GM18907 (cell line): ENCODE data around the gene CEMP1.
A peak's percentile ranks its signal among the peaks of the same experiment; 100 is the strongest.
"Not testable (repeated sequence)": the region's sequence is repeated elsewhere in the genome, so short reads cannot be mapped to it uniquely, and the experiment has no call there.

ENCODE experiments used
- ATAC-seq: cut with Tn5 transposase; IDR thresholded peaks from one replicate; pipeline ENCODE4 v1.9.1; 2021; ENCODE audit warnings: mild to moderate bottlenecking, moderate library complexity; ENCODE audit not compliant: unreplicated experiment

Gene CEMP1, protein sequence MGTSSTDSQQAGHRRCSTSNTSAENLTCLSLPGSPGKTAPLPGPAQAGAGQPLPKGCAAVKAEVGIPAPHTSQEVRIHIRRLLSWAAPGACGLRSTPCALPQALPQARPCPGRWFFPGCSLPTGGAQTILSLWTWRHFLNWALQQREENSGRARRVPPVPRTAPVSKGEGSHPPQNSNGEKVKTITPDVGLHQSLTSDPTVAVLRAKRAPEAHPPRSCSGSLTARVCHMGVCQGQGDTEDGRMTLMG

GRCh38 chr16:2531371-2531695 is at the start of gene CEMP1:
TSS of gene CEMP1 (minus strand) at chr16:2531408. CDS start at chr16:2531073, 335 bp downstream.
- ATAC-seq, result no peak

DNA sequence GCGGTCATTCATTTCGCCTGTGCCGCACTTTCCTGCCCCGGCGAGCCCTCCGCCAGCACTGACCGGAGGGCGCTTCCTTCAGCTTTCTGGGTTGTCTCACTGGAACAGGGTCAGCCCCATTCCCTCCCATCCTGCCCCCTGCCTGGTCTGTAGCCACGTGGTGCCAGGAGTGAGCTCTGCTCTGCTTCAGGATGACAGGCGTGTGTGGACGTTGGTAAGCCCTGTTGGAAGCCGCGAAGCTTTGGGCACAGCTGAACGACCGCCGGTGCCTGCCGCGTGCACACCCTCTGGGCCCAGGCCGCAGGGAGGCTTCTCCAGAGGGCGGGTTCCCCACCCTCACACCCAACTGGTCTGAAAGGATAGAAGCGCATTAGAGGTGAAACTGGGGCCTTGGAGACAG is 49.6 kb upstream of the CEMP1 start:
- ATAC-seq, result not testable (repeated sequence)

DNA sequence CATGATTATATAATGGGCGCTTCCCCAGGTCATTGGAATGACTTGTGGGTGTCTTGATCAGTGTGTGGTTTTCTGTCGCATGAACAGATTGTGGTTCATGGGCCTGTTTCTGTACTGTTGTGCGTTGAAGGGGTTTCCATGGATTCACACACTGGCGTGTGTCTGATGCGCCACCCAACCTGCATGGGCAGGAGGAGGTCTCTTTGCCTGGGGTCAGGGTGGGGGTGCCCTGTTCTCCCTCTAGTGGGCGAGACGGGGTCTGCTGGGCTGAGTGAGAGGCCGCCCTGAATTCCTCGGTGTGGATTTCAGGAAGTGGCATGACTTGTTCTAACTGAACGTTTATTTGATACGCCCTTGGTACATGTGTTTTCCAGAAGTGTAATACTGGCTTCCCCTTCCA is 48.9 kb upstream of the CEMP1 start:
- ATAC-seq, result not testable (repeated sequence)

GRCh38 chr16:2578905-2579304 is 47.7 kb upstream of the CEMP1 start:
- ATAC-seq, result not testable (repeated sequence)

DNA sequence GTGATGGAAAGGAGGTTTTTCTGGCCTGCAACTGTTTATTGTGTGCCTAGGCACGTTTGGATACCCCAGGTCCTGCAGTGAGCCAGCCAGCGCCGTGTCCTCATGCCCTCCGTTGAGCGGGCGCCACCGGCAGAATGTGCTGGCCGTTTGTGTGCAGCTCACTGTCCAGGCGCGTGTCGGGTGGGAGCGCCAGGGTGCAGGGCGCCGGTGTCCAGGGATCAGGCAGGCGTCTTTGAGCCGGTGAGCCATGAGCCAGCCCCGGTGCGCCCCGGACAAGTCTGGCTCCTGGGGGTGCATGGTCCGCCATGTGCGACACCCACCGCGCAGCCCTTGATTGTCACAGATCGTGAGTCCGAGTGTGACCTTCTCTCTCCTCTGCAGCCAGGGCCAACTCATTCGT is 45.8 kb upstream of the CEMP1 start:
- not testable (repeated sequence) for ATAC-seq

DNA sequence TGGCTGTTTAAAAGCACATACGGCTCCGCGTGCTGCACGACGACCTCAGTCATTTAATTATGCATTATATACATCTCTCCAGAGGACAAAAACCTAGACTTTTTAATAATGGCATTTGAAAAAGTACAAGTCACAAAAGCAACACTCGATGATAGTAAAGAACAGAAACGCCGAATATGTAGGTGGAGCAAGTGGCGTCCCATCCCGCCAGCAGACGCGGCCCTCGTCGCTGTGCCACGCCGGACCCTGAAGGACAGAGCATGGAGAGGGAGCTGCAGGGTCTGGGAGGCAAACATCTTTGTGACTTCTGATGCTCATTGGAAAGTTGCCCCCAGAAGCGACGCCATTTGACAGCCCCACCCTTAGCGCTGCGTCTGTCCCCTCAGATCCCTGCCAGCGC is 44.6 kb upstream of the CEMP1 start:
- ATAC-seq, result not testable (repeated sequence)

DNA sequence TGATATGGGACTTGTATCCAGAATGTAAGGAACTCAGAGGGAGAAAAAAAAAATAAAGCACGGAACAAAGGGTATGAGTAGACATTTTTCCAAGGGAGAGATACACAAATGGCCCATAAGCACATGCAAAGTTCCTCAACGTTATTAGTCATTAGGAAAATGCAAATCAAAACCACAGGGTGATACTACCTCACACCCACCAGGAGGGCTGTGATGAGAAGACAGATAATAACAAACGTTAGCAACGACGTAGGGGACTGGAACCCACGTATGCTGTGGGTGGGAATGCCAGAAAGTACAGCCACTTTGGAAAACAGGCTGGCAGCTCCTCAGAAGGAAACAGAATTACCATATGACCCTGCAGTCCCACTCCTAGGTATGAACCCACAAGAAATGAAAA is 41.5 kb upstream of the CEMP1 start:
- ATAC-seq, result not testable (repeated sequence)

DNA sequence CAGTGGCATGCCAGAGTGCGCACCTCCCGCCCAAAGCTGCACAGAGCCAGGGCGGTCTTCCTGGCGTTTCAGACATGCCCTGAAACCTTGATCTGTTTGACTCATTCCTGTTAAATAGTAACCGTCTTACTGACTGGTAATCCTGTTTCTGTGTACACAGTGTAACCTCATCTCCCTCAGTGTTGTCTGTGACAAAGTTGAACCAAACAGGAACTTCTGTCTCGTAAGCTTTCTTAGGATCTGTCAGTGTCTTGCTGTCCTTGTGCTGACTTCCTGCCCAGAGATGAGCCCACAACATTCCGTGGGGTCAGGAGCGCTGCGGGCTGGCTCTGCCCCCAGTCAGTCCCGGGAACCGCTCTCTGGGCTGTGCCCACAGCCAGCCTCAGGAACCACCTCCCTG is 37.4 kb upstream of the CEMP1 start:
- ATAC-seq, result peak; percentile 66

GRCh38 chr16:2567506-2567905 is 36.3 kb upstream of the CEMP1 start:
- ATAC-seq, result not testable (repeated sequence)

DNA sequence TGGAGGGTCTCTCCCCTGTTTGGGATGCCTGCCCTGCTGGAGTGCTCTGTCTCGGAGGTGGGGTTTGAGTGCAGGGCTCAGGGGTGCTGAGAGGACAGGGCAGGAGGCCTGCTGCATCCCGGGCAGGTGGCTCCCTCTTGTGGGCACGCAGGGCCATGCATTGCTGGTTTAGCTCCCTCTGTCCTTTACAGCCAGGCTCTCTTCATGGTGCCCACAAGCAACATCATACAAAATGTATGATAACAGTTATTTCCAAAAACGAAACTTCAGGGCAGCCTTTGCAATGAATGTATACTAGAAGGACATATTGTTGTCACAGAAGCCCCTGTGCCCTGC is 29.6 kb upstream of the CEMP1 start:
- peak; percentile 48 for ATAC-seq

DNA sequence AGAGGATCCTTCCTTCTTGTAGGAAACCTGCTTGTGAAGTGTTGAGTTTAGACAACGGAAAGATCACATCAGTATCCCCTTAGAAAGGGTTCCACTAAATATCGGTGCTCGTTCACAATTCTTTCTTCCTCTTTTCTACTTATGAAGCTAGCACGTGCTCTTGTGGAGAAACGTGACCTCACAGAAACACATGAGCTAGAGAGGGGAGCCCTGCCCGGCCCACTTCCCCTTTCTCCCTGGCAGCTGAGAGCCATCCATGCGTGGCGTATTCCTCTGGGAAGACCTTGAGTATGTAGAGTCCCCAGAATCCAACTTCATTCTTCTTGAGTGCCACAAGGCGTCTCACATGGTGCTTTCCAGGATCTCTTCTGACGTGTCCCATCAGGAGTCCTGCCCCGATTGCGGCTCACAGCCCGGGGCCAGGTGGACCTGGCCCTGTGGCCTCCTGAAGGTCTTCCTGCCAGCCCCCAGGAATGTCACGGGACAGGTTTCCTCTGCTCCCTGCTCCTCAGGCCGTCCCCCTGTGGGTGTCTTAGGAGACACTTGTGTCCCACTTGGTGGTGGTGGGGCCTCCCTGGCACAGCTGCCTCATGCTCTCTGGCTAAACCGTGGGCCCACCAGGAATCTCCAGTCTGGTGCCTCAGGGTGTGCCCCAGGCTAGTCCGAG is 29.1 kb upstream of the CEMP1 start:
- ATAC-seq, result peak; percentile 58

DNA sequence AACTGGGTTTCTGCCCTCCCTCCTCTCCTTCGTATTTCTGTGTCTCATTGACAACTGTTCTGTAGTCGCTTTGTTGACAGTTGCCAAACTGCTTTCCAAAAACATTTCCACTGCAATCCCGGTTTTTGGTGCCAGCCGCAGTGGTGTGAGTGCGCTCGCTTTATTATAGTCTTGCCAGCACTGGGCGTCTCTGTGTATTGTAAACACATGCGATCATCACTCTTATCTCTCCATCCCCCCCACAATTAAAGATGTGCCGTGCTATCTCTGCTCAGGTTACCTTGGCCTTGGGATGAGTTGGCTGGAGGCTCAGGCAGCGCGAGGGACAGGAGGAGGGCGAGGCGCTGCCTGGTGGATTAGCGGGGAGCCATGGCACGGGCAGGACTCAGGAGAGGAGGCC is 25.9 kb upstream of the CEMP1 start:
- ATAC-seq, result not testable (repeated sequence)

- ATAC-seq, result not testable (repeated sequence)
Observed at GRCh38 chr16:2554709-2555425, 23.7 kb upstream of the CEMP1 start.

GRCh38 chr16:2551420-2551889 is 20.2 kb upstream of the CEMP1 start:
- not testable (repeated sequence) for ATAC-seq

DNA sequence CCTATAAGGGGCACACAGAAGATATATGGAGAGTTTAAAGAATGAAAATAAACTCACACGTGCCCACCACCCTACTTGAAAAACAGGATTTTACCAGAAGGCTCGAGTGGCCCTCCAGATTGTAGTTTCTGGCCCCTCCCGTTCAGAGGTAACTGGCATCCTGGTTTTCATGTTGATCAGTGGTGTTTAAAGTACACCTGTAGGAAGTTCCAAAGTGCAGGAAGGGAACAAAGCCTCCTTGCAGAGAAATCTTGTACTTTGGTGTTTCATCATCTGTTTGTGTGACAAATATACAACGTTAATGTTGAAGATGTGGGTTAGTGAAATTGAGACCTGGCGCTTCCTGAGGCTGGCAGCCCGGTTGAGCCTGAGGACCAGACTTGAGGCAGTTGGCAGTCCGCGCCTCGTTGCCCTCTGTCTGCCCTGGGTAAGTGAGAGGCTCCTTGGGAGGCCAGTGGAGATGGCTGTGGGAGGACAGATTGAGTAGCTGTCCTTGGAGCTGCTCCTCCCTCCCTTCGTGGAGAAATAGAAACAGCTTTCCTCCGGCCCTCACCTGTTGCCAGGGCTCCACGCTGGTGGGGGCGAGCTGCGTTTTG is 19.2 kb upstream of the CEMP1 start:
- not testable (repeated sequence) for ATAC-seq

DNA sequence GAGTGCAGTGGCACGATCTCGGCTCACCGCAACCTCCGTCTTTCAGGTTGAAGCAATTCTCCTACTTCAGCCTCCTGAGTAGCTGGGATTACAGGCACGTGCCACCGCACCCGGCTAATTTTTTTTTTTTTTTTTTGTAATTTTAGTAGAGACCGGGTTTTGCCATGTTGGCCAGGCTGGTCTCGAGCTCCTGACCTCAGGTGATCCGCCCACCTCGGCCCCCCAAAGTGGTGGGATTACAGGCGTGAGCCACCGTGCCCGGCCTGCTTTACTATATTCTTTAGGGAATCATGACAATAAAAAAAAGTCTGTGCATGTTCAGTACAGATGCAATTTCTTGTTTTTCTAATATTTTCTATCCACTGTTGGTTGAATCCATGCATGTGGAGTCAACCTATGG is 12.6 kb upstream of the CEMP1 start:
- ATAC-seq, result not testable (repeated sequence)

DNA sequence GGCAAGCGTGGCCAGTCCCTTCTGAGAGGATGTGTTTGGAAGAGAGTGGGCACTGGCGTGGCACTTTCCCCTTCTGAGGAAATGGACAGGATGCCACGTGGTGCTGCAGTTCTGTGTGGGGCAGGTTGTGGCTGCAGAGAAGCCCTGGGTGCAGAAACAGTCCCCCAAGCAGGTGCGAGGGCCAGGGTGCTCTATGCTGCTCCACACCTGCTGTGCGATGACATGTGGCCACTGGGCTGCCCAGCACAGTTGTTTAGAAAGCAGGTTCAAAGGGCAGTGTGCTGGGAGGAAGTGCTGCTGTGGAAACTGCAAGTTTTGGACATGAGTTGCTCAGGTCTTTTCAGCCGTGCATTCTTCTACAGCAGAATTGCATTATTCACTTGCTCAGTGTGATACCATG is 10.2 kb upstream of the CEMP1 start:
- not testable (repeated sequence) for ATAC-seq

GRCh38 chr16:2540912-2541311 is 9.7 kb upstream of the CEMP1 start:
- not testable (repeated sequence) for ATAC-seq

GRCh38 chr16:2539845-2540458 is 8.7 kb upstream of the CEMP1 start:
- not testable (repeated sequence) for ATAC-seq

- ATAC-seq, result not testable (repeated sequence)
Observed at GRCh38 chr16:2539192-2539844, 8.1 kb upstream of the CEMP1 start.
